ENCODE results near the gene DCX.

The DCX gene

DNA sequence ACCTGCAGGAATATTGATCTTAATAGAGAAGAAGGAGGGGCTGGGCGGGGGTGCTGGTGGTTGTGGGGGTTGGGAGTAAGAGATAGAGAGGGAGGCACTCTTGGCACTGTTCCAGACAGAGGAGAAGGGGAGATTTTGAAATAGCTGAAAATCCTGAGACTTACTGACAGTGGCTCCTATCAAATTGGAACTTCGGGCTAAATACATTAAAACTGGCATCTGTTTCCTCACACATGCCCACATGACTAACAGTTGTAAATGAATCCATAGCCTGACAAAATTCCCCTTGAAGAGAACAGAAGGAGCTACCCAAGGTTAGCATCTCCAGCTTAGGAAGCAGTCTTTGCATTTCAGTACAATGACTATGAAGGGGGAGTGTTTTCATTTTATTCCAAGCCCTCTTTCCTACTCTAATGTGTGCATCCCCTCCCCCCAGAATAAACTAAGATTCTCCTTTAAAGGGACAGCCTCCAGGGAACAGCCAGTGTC lies 1.4 kb downstream of the DCX start:
- TF ChIP-seq TCF12 (IDR thresholded peaks at IDR 0.05; ENCODE audit: low read depth) (no peak), EGR1 (IDR thresholded peaks at IDR 0.05) (no peak), TAF1 (IDR thresholded peaks at IDR 0.05; ENCODE audit: low read depth) (no peak), EP300 (IDR thresholded peaks at IDR 0.05; ENCODE audit: borderline replicate concordance) (no peak), CEBPB (IDR thresholded peaks at IDR 0.05) (no peak), FOXM1 (IDR thresholded peaks at IDR 0.05; ENCODE audit: borderline replicate concordance, low read depth) (no peak), NFIC (IDR thresholded peaks at IDR 0.05) (no peak), TEAD4 (IDR thresholded peaks at IDR 0.05) (no peak), USF1 (IDR thresholded peaks at IDR 0.05) (no peak), CREB1 (IDR thresholded peaks at IDR 0.05; ENCODE audit: low read depth) (no peak), RAD21 (IDR thresholded peaks at IDR 0.05; ENCODE audit: low read depth) (no peak)
- TF ChIP-seq, protein P1, sequence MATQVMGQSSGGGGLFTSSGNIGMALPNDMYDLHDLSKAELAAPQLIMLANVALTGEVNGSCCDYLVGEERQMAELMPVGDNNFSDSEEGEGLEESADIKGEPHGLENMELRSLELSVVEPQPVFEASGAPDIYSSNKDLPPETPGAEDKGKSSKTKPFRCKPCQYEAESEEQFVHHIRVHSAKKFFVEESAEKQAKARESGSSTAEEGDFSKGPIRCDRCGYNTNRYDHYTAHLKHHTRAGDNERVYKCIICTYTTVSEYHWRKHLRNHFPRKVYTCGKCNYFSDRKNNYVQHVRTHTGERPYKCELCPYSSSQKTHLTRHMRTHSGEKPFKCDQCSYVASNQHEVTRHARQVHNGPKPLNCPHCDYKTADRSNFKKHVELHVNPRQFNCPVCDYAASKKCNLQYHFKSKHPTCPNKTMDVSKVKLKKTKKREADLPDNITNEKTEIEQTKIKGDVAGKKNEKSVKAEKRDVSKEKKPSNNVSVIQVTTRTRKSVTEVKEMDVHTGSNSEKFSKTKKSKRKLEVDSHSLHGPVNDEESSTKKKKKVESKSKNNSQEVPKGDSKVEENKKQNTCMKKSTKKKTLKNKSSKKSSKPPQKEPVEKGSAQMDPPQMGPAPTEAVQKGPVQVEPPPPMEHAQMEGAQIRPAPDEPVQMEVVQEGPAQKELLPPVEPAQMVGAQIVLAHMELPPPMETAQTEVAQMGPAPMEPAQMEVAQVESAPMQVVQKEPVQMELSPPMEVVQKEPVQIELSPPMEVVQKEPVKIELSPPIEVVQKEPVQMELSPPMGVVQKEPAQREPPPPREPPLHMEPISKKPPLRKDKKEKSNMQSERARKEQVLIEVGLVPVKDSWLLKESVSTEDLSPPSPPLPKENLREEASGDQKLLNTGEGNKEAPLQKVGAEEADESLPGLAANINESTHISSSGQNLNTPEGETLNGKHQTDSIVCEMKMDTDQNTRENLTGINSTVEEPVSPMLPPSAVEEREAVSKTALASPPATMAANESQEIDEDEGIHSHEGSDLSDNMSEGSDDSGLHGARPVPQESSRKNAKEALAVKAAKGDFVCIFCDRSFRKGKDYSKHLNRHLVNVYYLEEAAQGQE (IDR thresholded peaks at IDR 0.05; ENCODE audit: low read depth), result no peak
- TF ChIP-seq, protein P2, sequence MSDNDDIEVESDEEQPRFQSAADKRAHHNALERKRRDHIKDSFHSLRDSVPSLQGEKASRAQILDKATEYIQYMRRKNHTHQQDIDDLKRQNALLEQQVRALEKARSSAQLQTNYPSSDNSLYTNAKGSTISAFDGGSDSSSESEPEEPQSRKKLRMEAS (IDR thresholded peaks at IDR 0.05), result no peak

DNA sequence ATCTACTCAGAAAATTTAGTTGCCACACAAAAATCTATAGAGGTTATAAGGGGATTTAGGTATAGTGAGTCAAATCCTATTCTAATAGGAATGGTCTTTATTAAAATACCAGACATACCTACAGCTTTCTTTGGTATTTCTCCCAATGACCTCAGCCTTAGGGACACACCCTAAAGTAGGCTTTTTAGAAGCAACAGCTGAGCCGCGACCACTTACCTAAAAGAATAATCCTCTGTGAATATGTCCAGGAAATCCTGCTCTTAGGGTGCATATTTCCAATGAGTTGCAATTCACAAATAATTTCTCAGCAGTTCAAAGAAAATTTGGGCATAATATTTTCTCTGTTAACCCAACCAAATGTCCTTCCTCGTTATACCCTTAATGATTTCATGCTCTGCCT lies 2.7 kb downstream of the DCX start:
- no peak for TF ChIP-seq TAF1 (IDR thresholded peaks at IDR 0.05; ENCODE audit: low read depth)
- TF ChIP-seq USF1 (IDR thresholded peaks at IDR 0.05), result no peak
- no peak for TF ChIP-seq YY1 (IDR thresholded peaks at IDR 0.05; ENCODE audit: low read depth)
- no peak for TF ChIP-seq CREB1 (IDR thresholded peaks at IDR 0.05; ENCODE audit: low read depth)
- no peak for TF ChIP-seq TCF12 (IDR thresholded peaks at IDR 0.05; ENCODE audit: low read depth)
- TF ChIP-seq NFIC (IDR thresholded peaks at IDR 0.05), result no peak
- TF ChIP-seq FOXM1 (IDR thresholded peaks at IDR 0.05; ENCODE audit: borderline replicate concordance, low read depth), result no peak
- no peak for TF ChIP-seq CEBPB (IDR thresholded peaks at IDR 0.05)
- no peak for TF ChIP-seq EP300 (IDR thresholded peaks at IDR 0.05; ENCODE audit: borderline replicate concordance)
- no peak for TF ChIP-seq ZBTB7A (IDR thresholded peaks at IDR 0.05; ENCODE audit: low read depth)
- no peak for TF ChIP-seq EGR1 (IDR thresholded peaks at IDR 0.05)
- TF ChIP-seq TEAD4 (IDR thresholded peaks at IDR 0.05), result no peak
- TF ChIP-seq, protein P2 (IDR thresholded peaks at IDR 0.05), result no peak
- TF ChIP-seq, protein P1 (IDR thresholded peaks at IDR 0.05; ENCODE audit: low read depth), result no peak
- no peak for TF ChIP-seq RAD21 (IDR thresholded peaks at IDR 0.05; ENCODE audit: low read depth)

GRCh38 chrX:111407948-111408347 lies 4.0 kb downstream of the DCX start:
- TF ChIP-seq, protein P2 (IDR thresholded peaks at IDR 0.05), result no peak
- TF ChIP-seq EP300 (IDR thresholded peaks at IDR 0.05; ENCODE audit: borderline replicate concordance), result no peak
- TF ChIP-seq, protein P1 (IDR thresholded peaks at IDR 0.05; ENCODE audit: low read depth), result peak; percentile 67

- TF ChIP-seq EP300 (IDR thresholded peaks at IDR 0.05; ENCODE audit: borderline replicate concordance) (no peak), YY1 (IDR thresholded peaks at IDR 0.05; ENCODE audit: low read depth) (no peak), RAD21 (IDR thresholded peaks at IDR 0.05; ENCODE audit: low read depth) (no peak), FOXM1 (IDR thresholded peaks at IDR 0.05; ENCODE audit: borderline replicate concordance, low read depth) (no peak), ZBTB7A (IDR thresholded peaks at IDR 0.05; ENCODE audit: low read depth) (no peak), TCF12 (IDR thresholded peaks at IDR 0.05; ENCODE audit: low read depth) (no peak), NFIC (IDR thresholded peaks at IDR 0.05) (no peak), EGR1 (IDR thresholded peaks at IDR 0.05) (no peak), TAF1 (IDR thresholded peaks at IDR 0.05; ENCODE audit: low read depth) (no peak), CEBPB (IDR thresholded peaks at IDR 0.05) (no peak), CREB1 (IDR thresholded peaks at IDR 0.05; ENCODE audit: low read depth) (no peak), USF1 (IDR thresholded peaks at IDR 0.05) (no peak), TEAD4 (IDR thresholded peaks at IDR 0.05) (no peak)
- TF ChIP-seq, protein P1 (IDR thresholded peaks at IDR 0.05; ENCODE audit: low read depth), result no peak
- TF ChIP-seq, protein P2 (IDR thresholded peaks at IDR 0.05), result no peak
These were observed 9.6 kb downstream of the DCX start for GRCh38 chrX:111402344-111402743.

All from Ishikawa (cell line).